NB4 (cell line): ENCODE measurements around the gene CACNA2D4.

Experiments
- DNase-seq: peaks from one replicate; pipeline ENCODE4 v3.0.0; 2010; ENCODE audit warnings: low read depth
- H3K4me3 ChIP-seq: one replicate; pipeline ENCODE4 v1.5.1; 2011; ENCODE audit warnings: mild to moderate bottlenecking, low read depth, low read length, moderate library complexity
- MAX ChIP-seq: IDR thresholded peaks from 2 replicates; pipeline ENCODE4 v1.6.1; 2011; ENCODE audit warnings: low read depth, low read length
- MYC ChIP-seq: IDR thresholded peaks from 2 replicates; pipeline ENCODE4 v1.6.1; 2011; ENCODE audit warnings: low read depth, low read length
- POLR2A ChIP-seq: IDR thresholded peaks from 2 replicates; pipeline ENCODE4 v1.6.1; 2011; ENCODE audit warnings: mild to moderate bottlenecking; ENCODE audit not compliant: insufficient read length; ENCODE audit errors: extremely low read depth
- TF ChIP-seq, protein P1 (sequence below): IDR thresholded peaks from one replicate; pipeline ENCODE4 v1.5.1; 2012; ENCODE audit warnings: low read depth, low read length

CACNA2D4 gene

GRCh38 chr12:1857086-1857485, 61.4 kb downstream of the CACNA2D4 start:
- no peak for DNase-seq
- TF ChIP-seq POLR2A = no peak
- TF ChIP-seq MAX = no peak
- TF ChIP-seq, protein P1, sequence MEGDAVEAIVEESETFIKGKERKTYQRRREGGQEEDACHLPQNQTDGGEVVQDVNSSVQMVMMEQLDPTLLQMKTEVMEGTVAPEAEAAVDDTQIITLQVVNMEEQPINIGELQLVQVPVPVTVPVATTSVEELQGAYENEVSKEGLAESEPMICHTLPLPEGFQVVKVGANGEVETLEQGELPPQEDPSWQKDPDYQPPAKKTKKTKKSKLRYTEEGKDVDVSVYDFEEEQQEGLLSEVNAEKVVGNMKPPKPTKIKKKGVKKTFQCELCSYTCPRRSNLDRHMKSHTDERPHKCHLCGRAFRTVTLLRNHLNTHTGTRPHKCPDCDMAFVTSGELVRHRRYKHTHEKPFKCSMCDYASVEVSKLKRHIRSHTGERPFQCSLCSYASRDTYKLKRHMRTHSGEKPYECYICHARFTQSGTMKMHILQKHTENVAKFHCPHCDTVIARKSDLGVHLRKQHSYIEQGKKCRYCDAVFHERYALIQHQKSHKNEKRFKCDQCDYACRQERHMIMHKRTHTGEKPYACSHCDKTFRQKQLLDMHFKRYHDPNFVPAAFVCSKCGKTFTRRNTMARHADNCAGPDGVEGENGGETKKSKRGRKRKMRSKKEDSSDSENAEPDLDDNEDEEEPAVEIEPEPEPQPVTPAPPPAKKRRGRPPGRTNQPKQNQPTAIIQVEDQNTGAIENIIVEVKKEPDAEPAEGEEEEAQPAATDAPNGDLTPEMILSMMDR = no peak
- no peak for TF ChIP-seq MYC
- no peak overlapping the region for H3K4me3 ChIP-seq

GRCh38 chr12:1855241-1855640, 63.2 kb downstream of the CACNA2D4 start:
- no peak overlapping the region for H3K4me3 ChIP-seq
- TF ChIP-seq MYC (no peak), MAX (no peak), POLR2A (no peak)
- TF ChIP-seq, protein P1 = no peak
- DNase-seq = no peak

GRCh38 chr12:1853716-1854115, 64.7 kb downstream of the CACNA2D4 start:
- no peak for TF ChIP-seq POLR2A
- TF ChIP-seq, protein P1 = no peak
- no peak for TF ChIP-seq MYC
- TF ChIP-seq MAX = no peak
- DNase-seq = no peak
- H3K4me3 ChIP-seq = no peak overlapping the region

GRCh38 chr12:1852076-1852475, 66.4 kb downstream of the CACNA2D4 start:
- peak; percentile 73 for DNase-seq
- no peak overlapping the region for H3K4me3 ChIP-seq
- TF ChIP-seq, protein P1 = no peak

DNA sequence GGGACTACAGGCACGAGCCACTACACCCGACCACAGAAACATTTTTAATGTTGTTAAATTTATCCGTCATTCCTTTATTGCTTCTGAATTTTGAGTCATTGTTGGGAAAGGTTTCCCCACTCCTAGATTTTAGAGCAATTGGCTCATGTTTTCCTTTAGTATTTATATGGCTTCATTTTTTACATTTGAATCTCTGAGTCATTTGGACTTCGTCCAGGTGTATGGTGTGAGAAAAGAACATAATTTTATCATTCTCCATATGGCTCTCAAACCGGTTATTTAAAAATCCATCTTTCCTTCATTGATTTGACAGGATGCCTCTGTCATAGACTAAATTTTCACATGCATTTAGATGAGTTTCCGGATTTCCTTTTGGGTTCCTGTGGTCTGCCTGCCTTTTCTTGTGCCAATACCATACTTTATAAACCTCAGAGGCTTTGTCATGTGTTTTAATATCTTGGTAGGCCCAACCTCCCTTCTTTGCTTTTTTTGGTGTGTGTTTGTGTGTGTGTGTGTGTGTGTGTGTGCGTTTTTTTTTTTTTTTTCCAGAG, 67.2 kb downstream of the CACNA2D4 start:
- H3K4me3 ChIP-seq = no peak overlapping the region
- no peak for DNase-seq
- TF ChIP-seq, protein P1 = no peak
- no peak for TF ChIP-seq POLR2A
- TF ChIP-seq MAX = no peak
- TF ChIP-seq MYC = no peak

- H3K4me3 ChIP-seq = no peak overlapping the region
- no peak for TF ChIP-seq POLR2A
- TF ChIP-seq MAX = 0 out of 2 replicates have a peak, but pooled peaks have one; percentile 23
- peak; percentile 85 for DNase-seq
These were observed 69.7 kb downstream of the CACNA2D4 start for GRCh38 chr12:1848745-1849144.
